AG04450 (cell line): ENCODE data around the gene CISD3. TPM values are rescaled to one million over a fixed set of nuclear protein-coding genes. Genes with fewer than 3 reads are reported as not detected.

Experiments used
- CTCF ChIA-PET: fragments of 300-600, 350-600 bp; formaldehyde crosslinking; extraction: SDS; loops from one replicate; lab custom pipeline; 2022; ENCODE audit warnings: antibody characterized with exemption, inconsistent platforms; lab: Charles Lee
- POLR2A ChIA-PET: fragments of 350-600 bp; formaldehyde crosslinking; extraction: SDS; loops from one replicate; lab custom pipeline; 2021; ENCODE audit warnings: antibody characterized with exemption, inconsistent platforms; lab: Yijun Ruan, JAX
- DNase-seq: peaks from one replicate; pipeline ENCODE4 v3.0.0-alpha.2; 2011; ENCODE audit warnings: low read depth, low spot score
- H3K27ac ChIP-seq: one replicate; pipeline ENCODE4 v1.5.1; 2012; ENCODE audit warnings: low read depth, low read length, control low read depth
- H3K27me3 ChIP-seq: one replicate; pipeline ENCODE4 v1.6.0; 2012; ENCODE audit warnings: low read length; ENCODE audit not compliant: control insufficient read depth, insufficient read depth
- H3K4me3 ChIP-seq: 2 replicates; pipeline ENCODE4 v1.5.1; 2011; ENCODE audit warnings: mild to moderate bottlenecking, low read depth, low read length, control low read depth
- H3K9me3 ChIP-seq: 2 replicates; pipeline ENCODE4 v1.5.1; 2012; ENCODE audit warnings: low read length; ENCODE audit not compliant: control insufficient read depth, insufficient read depth
- CTCF ChIP-seq: IDR thresholded peaks from 2 replicates; pipeline ENCODE4 v1.5.1; 2011; ENCODE audit warnings: low read depth, low read length, control low read depth, inconsistent platforms
- polyA plus RNA-seq: library from polyadenylated mRNA; depleted of rRNA; stranded (reverse); fragments of >200 nt; gene quantifications from 2 replicates; pipeline ENCODE4 v1.2.3, GENCODE V29; 2011

The CISD3 gene
- polyA plus RNA-seq, 1 experiment: 6.5 TPM

- POLR2A ChIA-PET: no interaction called here
- no peaks in the 10 kb centered on the region for H3K9me3 ChIP-seq
- no peak overlapping the region for H3K4me3 ChIP-seq
- DNase-seq: no peak
- CTCF ChIA-PET: no interaction called here
- H3K27me3 ChIP-seq: no peaks in the 10 kb centered on the region
- no peak overlapping the region for H3K27ac ChIP-seq
- TF ChIP-seq CTCF: no peak
Measured at GRCh38 chr17:38766341-38766740, 36.2 kb downstream of the CISD3 start.

- Histone ChIP-seq H3K4me3 (no peak overlapping the region), H3K27me3 (no peaks in the 10 kb centered on the region), H3K27ac (no peak overlapping the region), H3K9me3 (no peaks in the 10 kb centered on the region)
- DNase-seq: no peak
- CTCF ChIA-PET: no interaction called here
- no peak for TF ChIP-seq CTCF
- POLR2A ChIA-PET: no interaction called here
Measured at GRCh38 chr17:38768417-38768816, 38.3 kb downstream of the CISD3 start.

GRCh38 chr17:38773258-38773657, 43.1 kb downstream of the CISD3 start:
- H3K27ac ChIP-seq: no peak overlapping the region
- POLR2A ChIA-PET: no interaction called here
- CTCF ChIA-PET: no interaction called here

GRCh38 chr17:38777641-38778250, 47.6 kb downstream of the CISD3 start:
- no peak overlapping the region for H3K27ac ChIP-seq

More at GRCh38 chr17:38773258-38773657, 43.1 kb downstream of the CISD3 start:
- no peak for TF ChIP-seq CTCF
- Histone ChIP-seq H3K4me3 (no peak overlapping the region), H3K27me3 (no peaks in the 10 kb centered on the region), H3K9me3 (no peaks in the 10 kb centered on the region)
- DNase-seq: no peak

More at GRCh38 chr17:38777641-38778250, 47.6 kb downstream of the CISD3 start:
- Histone ChIP-seq H3K9me3 (no peaks in the 10 kb centered on the region), H3K27me3 (no peaks in the 10 kb centered on the region), H3K4me3 (no peak overlapping the region)
- no peak for TF ChIP-seq CTCF
- ChIA-PET CTCF (no interaction called here), POLR2A (no interaction called here)
- no peak for DNase-seq
